NB4 (cell line): ENCODE data around the gene GARIN5A.

ENCODE experiments used
- DNase-seq: peaks from one replicate; pipeline ENCODE4 v3.0.0; 2010; ENCODE audit warnings: low read depth
- H3K4me3 ChIP-seq: one replicate; pipeline ENCODE4 v1.5.1; 2011; ENCODE audit warnings: mild to moderate bottlenecking, low read depth, low read length, moderate library complexity
- MAX ChIP-seq: IDR thresholded peaks from 2 replicates; pipeline ENCODE4 v1.6.1; 2011; ENCODE audit warnings: low read depth, low read length
- MYC ChIP-seq: IDR thresholded peaks from 2 replicates; pipeline ENCODE4 v1.6.1; 2011; ENCODE audit warnings: low read depth, low read length
- POLR2A ChIP-seq: IDR thresholded peaks from 2 replicates; pipeline ENCODE4 v1.6.1; 2011; ENCODE audit warnings: mild to moderate bottlenecking; ENCODE audit not compliant: insufficient read length; ENCODE audit errors: extremely low read depth
- TF ChIP-seq, protein P1 (sequence below): IDR thresholded peaks from one replicate; pipeline ENCODE4 v1.5.1; 2012; ENCODE audit warnings: low read depth, low read length

The GARIN5A gene

DNA sequence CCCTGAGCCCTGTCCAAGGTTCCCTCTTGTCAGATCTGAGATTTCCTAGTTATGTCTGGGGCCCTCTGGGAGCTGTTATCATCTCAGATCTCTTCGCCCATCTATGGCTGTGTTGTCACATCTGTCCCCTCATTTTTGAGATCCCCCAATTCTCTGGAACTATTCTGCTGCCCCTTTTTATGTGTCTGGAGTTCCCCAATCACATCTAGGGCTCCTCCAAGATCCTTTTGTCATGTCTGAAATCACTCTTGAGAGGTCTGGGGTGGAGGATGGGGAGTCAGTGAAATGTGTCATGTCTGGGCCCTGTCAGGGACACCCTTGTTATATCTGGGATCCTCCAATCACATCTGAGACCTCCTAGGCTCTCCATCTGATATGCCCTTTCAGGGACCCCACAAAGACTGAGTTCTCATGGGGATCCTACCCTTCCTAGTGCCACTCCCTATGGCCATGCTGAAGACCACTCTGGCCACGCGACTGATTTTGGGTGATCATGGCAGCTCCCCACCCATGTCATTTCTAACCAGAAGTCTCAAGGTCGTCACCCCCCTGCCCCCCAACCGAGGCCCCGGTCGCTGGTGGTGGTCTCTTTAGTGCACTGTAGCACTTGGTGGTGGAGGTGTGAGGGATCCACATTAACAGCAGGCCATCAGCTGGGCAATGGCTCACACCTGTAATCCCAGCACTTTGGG, 47.7 kb downstream of the GARIN5A start:
- TF ChIP-seq POLR2A, result no peak
- TF ChIP-seq, protein P1, sequence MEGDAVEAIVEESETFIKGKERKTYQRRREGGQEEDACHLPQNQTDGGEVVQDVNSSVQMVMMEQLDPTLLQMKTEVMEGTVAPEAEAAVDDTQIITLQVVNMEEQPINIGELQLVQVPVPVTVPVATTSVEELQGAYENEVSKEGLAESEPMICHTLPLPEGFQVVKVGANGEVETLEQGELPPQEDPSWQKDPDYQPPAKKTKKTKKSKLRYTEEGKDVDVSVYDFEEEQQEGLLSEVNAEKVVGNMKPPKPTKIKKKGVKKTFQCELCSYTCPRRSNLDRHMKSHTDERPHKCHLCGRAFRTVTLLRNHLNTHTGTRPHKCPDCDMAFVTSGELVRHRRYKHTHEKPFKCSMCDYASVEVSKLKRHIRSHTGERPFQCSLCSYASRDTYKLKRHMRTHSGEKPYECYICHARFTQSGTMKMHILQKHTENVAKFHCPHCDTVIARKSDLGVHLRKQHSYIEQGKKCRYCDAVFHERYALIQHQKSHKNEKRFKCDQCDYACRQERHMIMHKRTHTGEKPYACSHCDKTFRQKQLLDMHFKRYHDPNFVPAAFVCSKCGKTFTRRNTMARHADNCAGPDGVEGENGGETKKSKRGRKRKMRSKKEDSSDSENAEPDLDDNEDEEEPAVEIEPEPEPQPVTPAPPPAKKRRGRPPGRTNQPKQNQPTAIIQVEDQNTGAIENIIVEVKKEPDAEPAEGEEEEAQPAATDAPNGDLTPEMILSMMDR, result no peak
- no peak for TF ChIP-seq MYC
- TF ChIP-seq MAX, result no peak
- H3K4me3 ChIP-seq, result no peak overlapping the region
- no peak for DNase-seq

- TF ChIP-seq, protein P1, result no peak
- no peak for TF ChIP-seq POLR2A
- no peak for TF ChIP-seq MAX
- TF ChIP-seq MYC, result no peak
- H3K4me3 ChIP-seq, result no peak overlapping the region
- no peak for DNase-seq
Observed at GRCh38 chr19:50427997-50428425, 48.6 kb downstream of the GARIN5A start.

DNA sequence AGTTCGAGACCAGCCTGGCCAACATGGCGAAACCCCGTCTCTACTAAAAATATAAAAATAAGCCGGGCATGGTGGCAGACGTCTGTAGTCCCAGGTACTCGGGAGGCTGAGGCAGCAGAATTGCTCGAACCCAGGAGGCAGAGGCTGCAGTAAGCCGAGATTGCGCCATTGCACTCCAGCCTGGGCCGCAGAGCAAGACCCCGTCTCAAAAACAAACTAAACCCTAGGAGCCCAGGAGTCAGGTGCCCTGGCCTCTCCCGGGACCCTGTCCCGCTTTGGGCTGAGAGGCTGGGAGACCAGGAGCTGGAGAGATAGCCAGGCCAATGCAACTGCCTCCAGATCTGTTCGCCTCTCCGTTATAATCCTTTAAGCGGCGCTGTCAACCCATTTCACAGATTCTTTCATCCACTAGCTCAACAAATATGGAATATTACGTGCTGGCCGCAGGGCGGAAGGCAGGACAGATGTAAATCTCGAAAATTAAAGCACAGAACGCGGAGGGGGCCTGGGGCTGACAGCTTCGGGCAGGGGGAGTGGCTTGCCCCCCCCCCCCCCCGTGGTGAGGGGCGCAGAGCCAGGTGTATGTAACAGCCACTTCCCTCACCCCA, 49.2 kb downstream of the GARIN5A start:
- H3K4me3 ChIP-seq, result no peak overlapping the region
- TF ChIP-seq, protein P1, result no peak
- no peak for DNase-seq

GRCh38 chr19:50425581-50425980, 51.1 kb downstream of the GARIN5A start:
- no peak for DNase-seq
- TF ChIP-seq POLR2A (no peak), MYC (no peak), MAX (no peak)
- TF ChIP-seq, protein P1, result no peak
- H3K4me3 ChIP-seq, result no peak overlapping the region

- no peak for DNase-seq
- no peak for TF ChIP-seq MAX
- no peak overlapping the region for H3K4me3 ChIP-seq
Observed at GRCh38 chr19:50423279-50424113, 53.2 kb downstream of the GARIN5A start.

GRCh38 chr19:50422397-50423278, 54.0 kb downstream of the GARIN5A start:
- TF ChIP-seq, protein P1, result no peak
- DNase-seq, result no peak
- no peak overlapping the region for H3K4me3 ChIP-seq
